HTERT RPE-1 (cell line): ENCODE results near the gene C13orf46.
"Not testable (repeated sequence)": the region's sequence is repeated elsewhere in the genome, so short reads cannot be mapped to it uniquely, and the experiment has no call there.

Source experiments
- in situ Hi-C: fragments of 300-500 bp; cut with MboI; formaldehyde crosslinking; loops from 4 replicates; pipeline ENCODE4 v1.14.3; 2020; ENCODE audit warnings: low sequenced_read_pairs

Gene C13orf46

GRCh38 chr13:113913408-113913807, 60.5 kb downstream of the C13orf46 start:
- in situ Hi-C loops = not testable (repeated sequence)

GRCh38 chr13:113912596-113912995, 61.3 kb downstream of the C13orf46 start:
- in situ Hi-C loops = no loop called here

- in situ Hi-C loops = no loop called here
These were observed 66.0 kb downstream of the C13orf46 start for GRCh38 chr13:113907635-113908617.

GRCh38 chr13:113906571-113906970, 67.3 kb downstream of the C13orf46 start:
- in situ Hi-C loops = no loop called here

DNA sequence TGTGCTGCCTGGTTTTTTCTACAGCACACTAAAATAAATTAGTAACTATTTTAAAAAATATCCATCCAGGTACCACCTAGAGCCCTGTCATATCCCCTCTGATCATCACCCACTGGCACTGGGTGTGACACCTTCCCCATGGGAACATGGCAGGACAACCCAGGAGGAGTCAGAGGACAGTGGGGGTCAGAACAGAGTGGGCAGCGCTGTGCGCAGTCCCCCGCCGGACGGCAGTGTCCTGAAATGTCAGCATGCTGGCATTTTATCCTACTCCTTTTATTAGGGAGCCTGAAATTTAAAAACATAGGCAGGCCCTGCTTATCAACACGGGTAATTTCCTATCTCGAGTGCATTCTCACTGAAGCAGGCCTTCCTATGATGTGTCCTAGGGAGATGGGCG, 67.9 kb downstream of the C13orf46 start:
- in situ Hi-C loops = no loop called here

DNA sequence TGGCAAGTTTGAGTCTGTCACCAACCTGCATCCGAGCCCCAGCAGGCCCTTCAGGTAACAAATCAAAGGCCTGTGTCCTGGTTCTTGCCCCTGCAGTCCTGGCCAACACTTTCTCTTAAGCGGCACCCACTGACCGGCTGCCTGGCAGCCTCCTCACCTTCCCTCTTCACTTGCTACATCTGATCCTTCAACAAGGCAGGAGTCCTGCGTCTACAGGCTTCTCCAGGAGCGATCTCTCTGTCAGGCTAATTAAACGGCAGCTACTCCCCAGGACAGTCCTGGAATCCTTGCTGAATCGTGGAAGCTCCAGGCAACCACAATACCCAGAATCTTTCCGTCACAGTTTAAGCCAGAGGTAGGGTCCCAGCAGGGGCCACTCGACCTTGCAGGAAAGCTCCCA, 68.9 kb downstream of the C13orf46 start:
- in situ Hi-C loops = no loop called here

GRCh38 chr13:113904411-113904810, 69.5 kb downstream of the C13orf46 start:
- in situ Hi-C loops = no loop called here

- in situ Hi-C loops = no loop called here
These were observed 70.0 kb downstream of the C13orf46 start for GRCh38 chr13:113903912-113904311.
